GM18502 (cell line): ENCODE data around the gene TIMP1.

Experiments used
- ATAC-seq: cut with Tn5 transposase; IDR thresholded peaks from one replicate; pipeline ENCODE4 v1.9.1; 2021; ENCODE audit warnings: mild to moderate bottlenecking; ENCODE audit not compliant: unreplicated experiment, poor library complexity

The TIMP1 gene

GRCh38 chrX:47572773-47573340 is 9.4 kb upstream of the TIMP1 start:
- no peak for ATAC-seq

GRCh38 chrX:47573341-47574075 is 8.7 kb upstream of the TIMP1 start:
- no peak for ATAC-seq

DNA sequence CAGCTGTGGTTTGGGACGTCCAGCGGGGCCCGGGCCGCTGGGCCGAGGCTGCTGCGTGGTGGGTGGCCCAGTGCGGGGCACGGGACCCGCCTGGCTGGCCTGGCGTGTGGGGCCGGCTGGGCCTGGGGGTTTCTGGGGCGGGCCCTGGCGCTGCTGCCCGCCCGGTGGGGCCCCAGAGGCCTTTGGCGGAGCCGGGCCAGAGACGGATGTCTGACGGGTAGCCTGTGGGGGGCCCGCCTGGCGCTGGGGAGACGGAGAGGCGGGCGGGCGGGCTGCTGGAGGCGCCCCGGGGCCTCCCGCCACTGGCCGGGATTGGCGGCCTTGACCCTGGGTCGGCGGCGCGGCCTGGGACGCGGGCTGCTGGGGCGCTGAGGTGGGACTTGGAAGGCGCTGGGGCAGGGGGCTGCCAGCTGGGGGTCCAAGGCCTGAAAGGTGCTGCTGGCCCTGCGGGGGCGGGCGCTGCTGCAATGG is 8.1 kb upstream of the TIMP1 start:
- ATAC-seq = no peak

GRCh38 chrX:47574547-47575301 is 7.5 kb upstream of the TIMP1 start:
- ATAC-seq = no peak

- no peak for ATAC-seq
Observed at GRCh38 chrX:47576021-47576898, 6.0 kb upstream of the TIMP1 start.

GRCh38 chrX:47577424-47577823 is 4.8 kb upstream of the TIMP1 start:
- ATAC-seq = no peak

- no peak for ATAC-seq
Observed at GRCh38 chrX:47577901-47578300, 4.3 kb upstream of the TIMP1 start.

DNA sequence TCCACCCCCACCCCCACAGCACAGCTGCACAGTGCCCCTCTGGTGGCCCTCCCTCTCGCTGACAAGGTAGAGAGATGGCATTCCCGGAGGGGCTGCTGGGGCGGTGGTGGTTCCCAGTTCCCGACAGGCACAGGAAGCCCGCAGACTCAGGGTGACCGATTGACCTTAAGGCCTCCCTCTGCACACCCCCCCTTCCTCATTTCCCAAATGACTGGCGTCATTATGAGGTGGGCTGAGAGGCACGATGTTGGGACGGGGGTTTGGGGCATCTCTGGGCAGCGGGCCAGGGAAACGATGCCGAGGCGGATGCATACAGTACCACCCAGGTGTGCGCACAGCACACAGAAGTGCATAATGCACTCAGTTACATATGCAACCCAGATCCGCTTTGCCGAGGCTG is 3.5 kb upstream of the TIMP1 start:
- no peak for ATAC-seq

GRCh38 chrX:47579537-47579936 is 2.7 kb upstream of the TIMP1 start:
- ATAC-seq = no peak

- no peak for ATAC-seq
Observed at GRCh38 chrX:47583240-47583861, 1.1 kb downstream of the TIMP1 start.

GRCh38 chrX:47584714-47585113 is 2.5 kb downstream of the TIMP1 start:
- ATAC-seq = no peak

DNA sequence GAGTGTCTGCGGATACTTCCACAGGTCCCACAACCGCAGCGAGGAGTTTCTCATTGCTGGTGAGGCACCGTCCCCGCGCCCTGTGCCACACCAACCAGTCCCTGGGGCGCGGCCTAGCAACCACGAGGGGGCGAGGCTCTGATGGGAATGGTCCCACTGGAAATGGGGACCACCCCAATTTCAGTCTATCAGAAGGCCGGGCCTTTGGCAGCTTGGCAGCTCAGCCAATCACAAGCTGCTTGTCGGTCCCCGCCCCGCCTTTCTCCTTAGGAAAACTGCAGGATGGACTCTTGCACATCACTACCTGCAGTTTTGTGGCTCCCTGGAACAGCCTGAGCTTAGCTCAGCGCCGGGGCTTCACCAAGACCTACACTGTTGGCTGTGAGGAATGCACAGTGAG is 3.0 kb downstream of the TIMP1 start:
- no peak for ATAC-seq

DNA sequence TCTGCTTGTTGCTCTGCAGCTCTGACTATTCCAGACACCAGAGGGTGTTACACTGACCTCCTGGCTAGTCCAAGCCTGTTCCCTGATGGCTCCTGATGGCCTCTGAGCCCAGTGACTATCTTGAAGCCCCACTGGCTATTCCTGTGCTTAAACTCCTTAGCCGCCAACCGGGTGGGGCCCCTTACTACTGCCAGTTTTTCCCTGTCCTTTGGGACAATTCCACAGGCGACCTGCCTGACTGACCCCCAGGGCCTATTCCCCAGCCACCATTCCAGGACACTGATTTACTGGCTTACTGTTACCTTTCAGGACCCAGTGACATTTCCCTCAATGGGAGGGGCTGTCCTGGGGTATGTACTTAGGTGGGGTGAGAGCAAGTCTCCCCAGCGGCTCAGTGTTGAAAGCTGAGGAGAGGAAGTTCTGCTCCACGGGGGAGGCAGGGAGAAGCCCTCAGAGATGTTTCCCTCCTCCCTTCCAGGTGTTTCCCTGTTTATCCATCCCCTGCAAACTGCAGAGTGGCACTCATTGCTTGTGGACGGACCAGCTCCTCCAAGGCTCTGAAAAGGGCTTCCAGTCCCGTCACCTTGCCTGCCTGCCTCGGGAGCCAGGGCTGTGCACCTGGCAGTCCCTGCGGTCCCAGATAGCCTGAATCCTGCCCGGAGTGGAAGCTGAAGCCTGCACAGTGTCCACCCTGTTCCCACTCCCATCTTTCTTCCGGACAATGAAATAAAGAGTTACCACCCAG is 4.0 kb downstream of the TIMP1 start:
- ATAC-seq = no peak

GRCh38 chrX:47587091-47587891 is 5.1 kb downstream of the TIMP1 start:
- no peak for ATAC-seq

DNA sequence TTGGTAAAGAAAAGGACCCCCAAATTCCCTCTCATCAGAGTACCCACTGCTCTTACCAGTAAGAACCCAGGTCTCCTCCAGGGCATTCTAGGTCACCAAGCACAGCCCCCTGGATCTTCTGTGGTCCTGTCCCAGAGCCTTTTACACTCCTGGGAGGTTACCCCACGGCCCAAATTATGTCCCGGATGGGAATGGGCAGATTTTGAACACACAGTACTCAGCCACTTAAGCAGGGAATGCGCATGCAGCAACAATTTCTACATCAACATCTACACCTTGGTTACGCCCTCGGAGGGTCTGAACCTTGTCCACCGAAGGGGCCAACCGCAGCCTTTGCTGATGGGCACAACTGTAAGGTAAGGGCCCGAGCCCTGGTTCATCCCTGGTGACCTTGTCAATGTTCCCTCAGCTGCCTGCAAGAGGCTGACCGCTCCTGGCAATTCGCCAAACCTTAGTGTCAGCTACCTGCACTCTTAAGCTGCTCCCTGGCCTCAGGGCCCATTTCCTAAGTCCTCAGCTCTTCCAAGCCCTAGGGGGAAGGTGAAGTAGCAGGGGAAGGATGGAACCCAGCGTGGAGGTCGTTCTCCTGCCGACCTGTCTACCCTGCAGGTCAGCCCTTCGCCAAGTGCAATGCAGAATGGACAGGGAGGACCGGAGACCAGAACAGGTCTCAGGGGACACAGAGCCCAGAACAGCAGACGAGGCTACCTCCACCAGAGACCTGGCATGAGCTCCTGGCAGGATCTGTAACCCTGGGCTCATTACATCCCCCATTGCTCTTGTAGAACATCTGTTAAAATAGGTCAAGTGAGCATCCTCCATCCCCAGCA is 5.9 kb downstream of the TIMP1 start:
- no peak for ATAC-seq

GRCh38 chrX:47590984-47591383 is 8.7 kb downstream of the TIMP1 start:
- ATAC-seq = no peak

GRCh38 chrX:47593522-47593921 is 11.3 kb downstream of the TIMP1 start:
- no peak for ATAC-seq
